ENCODE results near the gene ZNF750. TPM values are rescaled to one million over a fixed set of nuclear protein-coding genes. Genes with fewer than 3 reads are reported as not detected.

Gene ZNF750
- total and polyA plus RNA-seq, 2 donors (not counting 3 experiments of a cell fraction or from before 2014, with no cell fraction given) = 0.15 to 0.80 TPM

DNA sequence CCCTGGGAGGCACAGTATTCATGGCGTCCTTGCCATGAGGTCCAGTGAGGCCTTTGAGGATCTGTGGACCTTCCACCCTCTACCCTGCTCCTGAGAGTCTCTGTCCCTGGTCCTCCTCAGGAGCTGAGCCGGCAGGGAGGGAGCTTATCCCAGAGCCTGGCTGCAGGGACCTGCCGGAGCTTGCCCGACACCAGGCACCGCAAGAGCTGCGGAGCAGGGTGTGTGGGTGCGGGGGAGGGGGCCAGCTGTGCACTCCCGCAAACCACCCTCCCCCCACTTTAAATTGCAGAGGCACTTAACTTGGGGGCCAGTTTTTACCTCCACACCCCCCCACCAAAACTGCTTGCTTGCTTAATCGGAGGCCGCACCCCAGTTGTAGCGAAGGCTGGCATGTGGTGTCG, 609 bp upstream of the ZNF750 start:
- DNase-seq (ENCODE audit: low read depth, low spot score) (no peak), FAIRE-seq (no peak)
- H3K4me2 ChIP-seq (ENCODE audit: insufficient read depth, low read length) = no peak overlapping the region
- no peaks in the 10 kb centered on the region for H4K20me1 ChIP-seq (replicated peaks; ENCODE audit: control insufficient read depth, extremely low read depth, insufficient read depth, low read length)
- no peaks in the 10 kb centered on the region for H3K79me2 ChIP-seq (ENCODE audit: control insufficient read depth, insufficient read depth, low read length)
- no peak overlapping the region for H2AFZ ChIP-seq (ENCODE audit: low read depth, low read length)
- BruUV-seq (replicated peaks) = no TSS peak
- no peak overlapping the region for H3K9ac ChIP-seq (replicated peaks; ENCODE audit: extremely low read depth, insufficient read depth, low read length)
- no peak overlapping the region for H3K27ac ChIP-seq (ENCODE audit: insufficient read depth, low read depth, low read length)
- POLR2A ChIA-PET = no interaction called here
- CTCF ChIA-PET = interaction anchor here (0.7 kb wide), 1 partner anchor 36 kb away, joined by 3 read pairs; no protein-coding TSS in a partner anchor
- H3K9me1 ChIP-seq (replicated peaks; ENCODE audit: control insufficient read depth, extremely low read depth, insufficient read depth, low read length) = no peaks in the 10 kb centered on the region
- no peaks in the 10 kb centered on the region for H3K27me3 ChIP-seq (ENCODE audit: control insufficient read depth in 2 of 2, insufficient read depth in 2 of 2, low read length in 2 of 2)
- intact Hi-C loops (cut with micrococcal nuclease) = loop anchor here (10.0 kb wide), 1 partner anchor 386 kb away; the partner anchor contains the start of genes CYBC1 and NARF
- H3K9me3 ChIP-seq (replicated peaks; ENCODE audit: control insufficient read depth, insufficient read depth, low read length) = no peaks in the 10 kb centered on the region
- H3K4me1 ChIP-seq (ENCODE audit: control insufficient read depth, extremely low read depth, insufficient read depth, low read length) = peaks cover 9% of the 10 kb centered on the region
- no peak overlapping the region for H3K4me3 ChIP-seq (replicated peaks in 1 of 3; ENCODE audit: insufficient read depth in 1 of 3, low read depth in 1 of 3, low read length in 3 of 3)
- no peaks in the 10 kb centered on the region for H3K36me3 ChIP-seq (ENCODE audit: control insufficient read depth in 2 of 2, extremely low read depth in 1 of 2, insufficient read depth in 2 of 2, low read length in 2 of 2)
- TF ChIP-seq MYC (IDR thresholded peaks at IDR 0.05; ENCODE audit: low read depth, low read length) = no peak
- TF ChIP-seq FOS (IDR thresholded peaks at IDR 0.05; ENCODE audit: borderline replicate concordance, insufficient read depth, low read length) = no peak
- TF ChIP-seq GATA2 (IDR thresholded peaks at IDR 0.05; ENCODE audit: insufficient read depth, insufficient read length, low read depth, low read length) = no peak
- TF ChIP-seq, protein P1, sequence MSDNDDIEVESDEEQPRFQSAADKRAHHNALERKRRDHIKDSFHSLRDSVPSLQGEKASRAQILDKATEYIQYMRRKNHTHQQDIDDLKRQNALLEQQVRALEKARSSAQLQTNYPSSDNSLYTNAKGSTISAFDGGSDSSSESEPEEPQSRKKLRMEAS (IDR thresholded peaks at IDR 0.05; ENCODE audit: insufficient read depth, insufficient read length) = no peak
- no peak for TF ChIP-seq JUN (IDR thresholded peaks at IDR 0.05; ENCODE audit: borderline replicate concordance, insufficient read depth, insufficient read length, low read depth)
- TF ChIP-seq POLR2A (IDR thresholded peaks at IDR 0.05; ENCODE audit: low read depth, low read length) = no peak
- no peak for TF ChIP-seq POLR2AphosphoS5 (IDR thresholded peaks at IDR 0.05; ENCODE audit: insufficient read depth, low read depth, low read length)
- TF ChIP-seq, protein P2, sequence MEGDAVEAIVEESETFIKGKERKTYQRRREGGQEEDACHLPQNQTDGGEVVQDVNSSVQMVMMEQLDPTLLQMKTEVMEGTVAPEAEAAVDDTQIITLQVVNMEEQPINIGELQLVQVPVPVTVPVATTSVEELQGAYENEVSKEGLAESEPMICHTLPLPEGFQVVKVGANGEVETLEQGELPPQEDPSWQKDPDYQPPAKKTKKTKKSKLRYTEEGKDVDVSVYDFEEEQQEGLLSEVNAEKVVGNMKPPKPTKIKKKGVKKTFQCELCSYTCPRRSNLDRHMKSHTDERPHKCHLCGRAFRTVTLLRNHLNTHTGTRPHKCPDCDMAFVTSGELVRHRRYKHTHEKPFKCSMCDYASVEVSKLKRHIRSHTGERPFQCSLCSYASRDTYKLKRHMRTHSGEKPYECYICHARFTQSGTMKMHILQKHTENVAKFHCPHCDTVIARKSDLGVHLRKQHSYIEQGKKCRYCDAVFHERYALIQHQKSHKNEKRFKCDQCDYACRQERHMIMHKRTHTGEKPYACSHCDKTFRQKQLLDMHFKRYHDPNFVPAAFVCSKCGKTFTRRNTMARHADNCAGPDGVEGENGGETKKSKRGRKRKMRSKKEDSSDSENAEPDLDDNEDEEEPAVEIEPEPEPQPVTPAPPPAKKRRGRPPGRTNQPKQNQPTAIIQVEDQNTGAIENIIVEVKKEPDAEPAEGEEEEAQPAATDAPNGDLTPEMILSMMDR (IDR thresholded peaks at IDR 0.05; ENCODE audit: extremely low read depth in 1 of 2, insufficient read depth in 1 of 2, low read depth in 1 of 2, low read length in 2 of 2) = no peak
- no peak for TF ChIP-seq EZH2 (IDR thresholded peaks at IDR 0.05; ENCODE audit: borderline replicate concordance, low read depth, low read length, severe bottlenecking)
- dilution Hi-C loops (cut with MboI; ENCODE audit: extremely low pct_ligation_motif_present, low sequenced_read_pairs) = no loop called here
